ENCODE data around the gene GRID2IP. TPM values are rescaled to one million over a fixed set of nuclear protein-coding genes. Genes with fewer than 3 reads are reported as not detected.

The GRID2IP gene
- total and polyA plus RNA-seq, 2 of the 8 experiments (the other 6 are each of a cell fraction or from before 2014, with no cell fraction given), result 0.80 to 1.3 TPM

DNA sequence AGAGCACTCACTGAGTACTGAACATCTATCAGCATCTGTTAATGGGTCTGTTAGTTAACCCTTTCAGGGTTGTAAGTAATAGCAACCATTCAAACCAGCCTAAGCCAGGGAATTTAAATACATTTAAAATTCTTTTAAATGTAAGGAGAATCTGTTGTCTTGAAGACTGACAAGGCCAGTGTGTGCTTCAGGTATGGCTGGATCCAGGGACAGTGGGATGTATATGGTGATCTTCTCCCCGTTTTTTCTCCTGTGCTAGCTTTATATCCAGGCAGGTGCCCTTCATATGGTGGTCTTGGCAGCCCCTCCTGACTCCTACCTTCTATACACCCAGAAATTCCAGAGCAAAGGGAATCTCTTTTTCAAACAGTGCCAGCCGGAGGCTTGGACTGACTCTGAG is 56.9 kb downstream of the GRID2IP start:
- Histone ChIP-seq H2BK5ac (ENCODE audit: low read depth, low read length) (no peak overlapping the region), H3K23ac (ENCODE audit: insufficient read length) (no peak overlapping the region), H3K27ac (ENCODE audit: low read depth, low read length) (no peak overlapping the region), H2BK15ac (ENCODE audit: low read length) (no peak overlapping the region), H2BK12ac (ENCODE audit: low read depth, low read length) (no peak overlapping the region), H4K8ac (ENCODE audit: extremely low read depth, insufficient read depth, low read length) (no peak overlapping the region), H3K56ac (replicated peaks; ENCODE audit: insufficient read length, low read depth, low read length) (no peak overlapping the region), H3K36me3 (ENCODE audit: control insufficient read depth in 2 of 4, insufficient read depth in 4 of 4, low read length in 3 of 4) (no peaks in the 10 kb centered on the region; a peak in 1 of 8 replicates), H2AFZ (ENCODE audit: low read length) (no peak overlapping the region), H3K79me2 (ENCODE audit: control insufficient read depth in 1 of 2, insufficient read depth in 2 of 2, low read length in 2 of 2) (no peaks in the 10 kb centered on the region), H3K9ac (replicated peaks in 1 of 4; ENCODE audit: extremely low read depth in 1 of 4, low read depth in 3 of 4, low read length in 3 of 4) (no peak overlapping the region), H2BK120ac (replicated peaks; ENCODE audit: low read depth, low read length) (no peak overlapping the region), H3K14ac (ENCODE audit: insufficient read length) (no peak overlapping the region), H3K4me3 (ENCODE audit: extremely low read depth in 1 of 4, insufficient read depth in 2 of 4, low read depth in 3 of 4, low read length in 4 of 4) (no peak overlapping the region), H4K91ac (replicated peaks; ENCODE audit: insufficient read length, low read length) (no peak overlapping the region), H3K79me1 (ENCODE audit: low read depth, low read length) (no peaks in the 10 kb centered on the region), H2BK20ac (ENCODE audit: low read length) (no peak overlapping the region), H3K9me3 (ENCODE audit: insufficient read depth in 2 of 2, low read depth in 1 of 2, low read length in 1 of 2) (peaks cover 0 to 5% of the 10 kb centered on the region in 2 experiments; a peak in 2 of 4 replicates), H4K5ac (ENCODE audit: insufficient read length, low read depth, low read length) (no peak overlapping the region), H3K4me2 (ENCODE audit: insufficient read depth in 1 of 2, low read depth in 2 of 2, low read length in 2 of 2) (no peak overlapping the region), H4K20me1 (replicated peaks in 1 of 2; ENCODE audit: control insufficient read depth in 1 of 2, insufficient read depth in 2 of 2, low read length in 2 of 2) (no peaks in the 10 kb centered on the region), H3K23me2 (ENCODE audit: low read depth, low read length) (no peaks in the 10 kb centered on the region), H3K4ac (replicated peaks; ENCODE audit: insufficient read length, low read depth, low read length) (no peak overlapping the region), H3K27me3 (replicated peaks in 1 of 4; ENCODE audit: control insufficient read depth in 3 of 4, extremely low read depth in 1 of 4, insufficient read depth in 3 of 4, low read length in 3 of 4) (no peaks in the 10 kb centered on the region), H3K4me1 (replicated peaks in 1 of 4; ENCODE audit: control insufficient read depth in 3 of 4, insufficient read depth in 4 of 4, low read length in 3 of 4) (no peaks in the 10 kb centered on the region), H2AK5ac (ENCODE audit: low read depth, low read length) (no peak overlapping the region), H3K18ac (ENCODE audit: extremely low read depth, low read length) (no peak overlapping the region)
- WGBS, 2 experiments (ENCODE audit: extremely low coverage in 1 of 2, insufficient coverage in 1 of 2, insufficient read length in 1 of 2, insufficient replicate concordance in 2 of 2, low coverage in 1 of 2, low lambda C conversion rate in 2 of 2, missing lambda C conversion rate in 1 of 2), result 86% methylated on average over 2 of the region's 2 CpGs; no CpG with 5 or more reads in 1 of the 2 experiments
- ChIA-PET CTCF (ENCODE audit: partially characterized antibody) (no interaction called here), POLR2A (ENCODE audit: partially characterized antibody) (no interaction called here)
- no peak for DNase-seq (ENCODE audit: low read depth in 1 of 2, low spot score in 2 of 2)
- TF ChIP-seq KDM5A (IDR thresholded peaks at IDR 0.05; ENCODE audit: low read length) (no peak), SIX5 (IDR thresholded peaks at IDR 0.05; ENCODE audit: low read depth, low read length) (no peak), ZNF274 (IDR thresholded peaks at IDR 0.05; ENCODE audit: borderline replicate concordance, extremely low read depth, low read length) (no peak), SIN3A (conservative IDR thresholded peaks at IDR 0.05 in 1 of 2, IDR thresholded peaks at IDR 0.05 in 1 of 2; ENCODE audit: low read depth in 1 of 2, low read length in 2 of 2) (no peak), HDAC2 (IDR thresholded peaks at IDR 0.05; ENCODE audit: borderline replicate concordance in 1 of 2, low read depth in 2 of 2, low read length in 2 of 2) (no peak), TBP (IDR thresholded peaks at IDR 0.05; ENCODE audit: low read depth, low read length) (no peak)
- TF ChIP-seq, protein P1, sequence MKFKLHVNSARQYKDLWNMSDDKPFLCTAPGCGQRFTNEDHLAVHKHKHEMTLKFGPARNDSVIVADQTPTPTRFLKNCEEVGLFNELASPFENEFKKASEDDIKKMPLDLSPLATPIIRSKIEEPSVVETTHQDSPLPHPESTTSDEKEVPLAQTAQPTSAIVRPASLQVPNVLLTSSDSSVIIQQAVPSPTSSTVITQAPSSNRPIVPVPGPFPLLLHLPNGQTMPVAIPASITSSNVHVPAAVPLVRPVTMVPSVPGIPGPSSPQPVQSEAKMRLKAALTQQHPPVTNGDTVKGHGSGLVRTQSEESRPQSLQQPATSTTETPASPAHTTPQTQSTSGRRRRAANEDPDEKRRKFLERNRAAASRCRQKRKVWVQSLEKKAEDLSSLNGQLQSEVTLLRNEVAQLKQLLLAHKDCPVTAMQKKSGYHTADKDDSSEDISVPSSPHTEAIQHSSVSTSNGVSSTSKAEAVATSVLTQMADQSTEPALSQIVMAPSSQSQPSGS (IDR thresholded peaks at IDR 0.05; ENCODE audit: low read length), result no peak
- no peak for FAIRE-seq
